GM12878 (cell line): ENCODE results near the gene NOP16. TPM values are rescaled to one million over a fixed set of nuclear protein-coding genes. Genes with fewer than 3 reads are reported as not detected.

Experiments used
- ATAC-seq: fragments of 200-7000 bp; cut with Tn5 transposase; 3 replicates; pipeline ENCODE4 v1.9.1; 2020; ENCODE audit warnings: mild to moderate bottlenecking, moderate library complexity
- BruUV-seq: library from RNA; stranded (reverse); fragments of 400-500 nt; replicated peaks from 2 replicates; lab custom pipeline; 2021; lab: Mats Ljungman, UMichigan
- CTCF ChIA-PET: fragments of 300-600 bp; sonication (Branson Sonifier 250); formaldehyde crosslinking; extraction: SDS; loops from one replicate; lab custom pipeline; 2021; ENCODE audit warnings: inconsistent platforms; lab: Yijun Ruan, JAX
- POLR2A ChIA-PET: fragments of 350-600 bp; formaldehyde crosslinking; extraction: SDS; loops from one replicate; lab custom pipeline; 2021; ENCODE audit warnings: inconsistent platforms; lab: Charles Lee
- RAD21 ChIA-PET: fragments of 300-600 bp; sonication (Branson Sonifier 250); formaldehyde crosslinking; loops from one replicate; lab custom pipeline; 2023; ENCODE audit warnings: antibody characterized with exemption; ENCODE audit not compliant: unreplicated experiment; lab: Charles Lee
- SMC1A ChIA-PET: fragments of 300-600 bp; sonication (Branson Sonifier 250); formaldehyde crosslinking; loops from one replicate; lab custom pipeline; 2023; ENCODE audit not compliant: unreplicated experiment, uncharacterized antibody; lab: Charles Lee
- DNase-seq: peaks from one replicate; pipeline ENCODE4 v3.0.0-alpha.2; 2011; ENCODE audit warnings: low read depth, low spot score
- FAIRE-seq: peaks from 3 replicates; lab custom pipeline; 2011; peaks lifted over from hg19 to GRCh38; lab: Jason Lieb, UNC
- H2AFZ ChIP-seq: 2 replicates; pipeline ENCODE4 v1.6.0; 2011; ENCODE audit warnings: low read depth, low read length, control low read depth; ENCODE audit not compliant: control insufficient read depth
- H3K27ac ChIP-seq: 2 replicates; pipeline ENCODE4 v1.5.1; 2011; ENCODE audit warnings: control low read depth; ENCODE audit not compliant: control insufficient read depth, insufficient read depth
- H3K27me3 ChIP-seq, 2 experiments: replicated peaks in 1 of 2; 2 replicates each; pipeline versions ENCODE4 v1.6.0 to v1.6.1; 2011; ENCODE audit warnings: low read length in 1 of 2; ENCODE audit not compliant: control insufficient read depth in 2 of 2, insufficient read depth in 2 of 2
- H3K36me3 ChIP-seq, 2 experiments: 2 replicates each; pipeline ENCODE4 v1.5.1; 2011; ENCODE audit warnings: low read length in 1 of 2; ENCODE audit not compliant: control insufficient read depth in 2 of 2, insufficient read depth in 2 of 2
- H3K4me1 ChIP-seq: 2 replicates; pipeline ENCODE4 v1.6.1; 2011; ENCODE audit warnings: mild to moderate bottlenecking, low read length, moderate library complexity, mixed read lengths; ENCODE audit not compliant: control insufficient read depth, insufficient read depth
- H3K4me2 ChIP-seq: 2 replicates; pipeline ENCODE4 v1.6.0; 2011; ENCODE audit warnings: control low read depth; ENCODE audit not compliant: control insufficient read depth, insufficient read depth
- H3K4me3 ChIP-seq: fragments of 200-600 bp; sonication (generic); 2 replicates; pipeline ENCODE4 v1.5.1; 2016
- H3K79me2 ChIP-seq: 2 replicates; pipeline ENCODE4 v1.6.0; 2011; ENCODE audit warnings: low read length; ENCODE audit not compliant: control insufficient read depth, insufficient read depth
- H3K9ac ChIP-seq: 2 replicates; pipeline ENCODE4 v1.8.0; 2011; ENCODE audit warnings: low read length, control low read depth, mixed read lengths; ENCODE audit not compliant: control insufficient read depth, insufficient read depth
- H3K9me3 ChIP-seq: replicated peaks from 3 replicates; pipeline ENCODE4 v1.5.1; 2011; ENCODE audit warnings: mild to moderate bottlenecking, low read length; ENCODE audit not compliant: control insufficient read depth, insufficient read depth
- H4K20me1 ChIP-seq: 2 replicates; pipeline ENCODE4 v1.6.0; 2011; ENCODE audit not compliant: control insufficient read depth, insufficient read depth
- BACH1 ChIP-seq: fragments of 450-650 bp; IDR thresholded peaks from 2 replicates; pipeline ENCODE4 v1.6.1; 2017; ENCODE audit warnings: mild to moderate bottlenecking, borderline replicate concordance
- BMI1 ChIP-seq: fragments of 450-650 bp; IDR thresholded peaks from 2 replicates; pipeline ENCODE4 v1.6.1; 2016; ENCODE audit warnings: mild to moderate bottlenecking, moderate library complexity, borderline replicate concordance
- DPF2 ChIP-seq: fragments of 450-650 bp; IDR thresholded peaks from 2 replicates; pipeline ENCODE4 v1.6.1; 2017; ENCODE audit warnings: mild to moderate bottlenecking
- E4F1 ChIP-seq: fragments of 450-650 bp; IDR thresholded peaks from 2 replicates; pipeline ENCODE4 v1.6.1; 2018; ENCODE audit warnings: borderline replicate concordance, mild to moderate bottlenecking; ENCODE audit not compliant: partially characterized antibody
- EZH2 ChIP-seq: IDR thresholded peaks from 2 replicates; pipeline ENCODE4 v1.6.1; 2012; ENCODE audit warnings: low read depth, mild to moderate bottlenecking, control low read depth, inconsistent platforms, low read length, borderline replicate concordance; ENCODE audit not compliant: control insufficient read depth
- IRF4 ChIP-seq: IDR thresholded peaks from 2 replicates; pipeline ENCODE4 v1.6.1; 2011; ENCODE audit warnings: low read depth, low read length
- MLLT1 ChIP-seq: fragments of 450-650 bp; IDR thresholded peaks from 2 replicates; pipeline ENCODE4 v1.6.1; 2016; ENCODE audit warnings: mild to moderate bottlenecking
- NR2C2 ChIP-seq: IDR thresholded peaks from 2 replicates; pipeline ENCODE4 v1.6.1; 2011; ENCODE audit warnings: borderline replicate concordance, low read depth; ENCODE audit not compliant: control insufficient read depth, insufficient read length
- SMAD5 ChIP-seq: IDR thresholded peaks from 2 replicates; pipeline ENCODE4 v1.6.1; 2016; ENCODE audit warnings: antibody characterized with exemption, low read depth
- TARDBP ChIP-seq: IDR thresholded peaks from 2 replicates; pipeline ENCODE4 v1.6.1; 2016; ENCODE audit warnings: borderline replicate concordance
- TCF3 ChIP-seq: IDR thresholded peaks from 2 replicates; pipeline ENCODE4 v1.6.1; 2012; ENCODE audit warnings: low read depth, mild to moderate bottlenecking, low read length, borderline replicate concordance; ENCODE audit not compliant: insufficient read depth
- YY1 ChIP-seq: IDR thresholded peaks from 2 replicates; pipeline ENCODE4 v1.6.1; 2011; ENCODE audit warnings: low read depth, mild to moderate bottlenecking, low read length
- ZNF687 ChIP-seq: fragments of 450-650 bp; IDR thresholded peaks from 2 replicates; pipeline ENCODE4 v1.6.1; 2017; ENCODE audit warnings: mild to moderate bottlenecking, moderate library complexity
- WGBS: methylation state at CpG from one replicate; pipeline ENCODE4 v1.1.6; 2016; ENCODE audit warnings: low lambda C conversion rate; ENCODE audit not compliant: insufficient replicate concordance, insufficient coverage; ENCODE audit errors: missing lambda C conversion rate; 5-methylcytosine and 5-hydroxymethylcytosine counted together
- in situ Hi-C: fragments of 300-500 bp; cut with MboI; formaldehyde crosslinking; loops from 9 replicates; pipeline ENCODE4 v1.14.3; 2018; ENCODE audit warnings: mixed read lengths
- intact Hi-C: fragments of 100-400 bp; cut with micrococcal nuclease; formaldehyde crosslinking; loops from one replicate; pipeline ENCODE4 v1.14.2; 2022; ENCODE audit not compliant: unreplicated experiment
- polyA plus RNA-seq, 11 experiments: library from polyadenylated mRNA; depleted of rRNA in 4 of 11; unstranded in 6 of 11; stranded (reverse) in 5 of 11; fragments of >200 nt; fragmentation: Nextera tagmentation in 4 of 11; fragmentation: Illumina TruSeq in 1 of 11; extraction: Ambion mirVana in 4 of 11; extraction: Trizol in 1 of 11; gene quantifications; 1 replicate in 1 of 11; 2 replicates in 10 of 11; pipeline versions ENCODE4 v1.2.1 to v1.2.3, GENCODE V29; 2011 to 2016; ENCODE audit warnings: inconsistent platforms in 2 of 11, missing spikeins in 2 of 11, low read depth in 1 of 11
- total RNA-seq, 4 experiments: library from RNA; depleted of rRNA in 3 of 4; stranded (reverse); fragments of >200 nt in 3 of 4; fragmentation: Illumina TruSeq in 1 of 4; extraction: Trizol in 1 of 4; gene quantifications; 2 replicates each; pipeline versions ENCODE4 v1.2.1 to v1.2.3, GENCODE V29; 2013 to 2021

The NOP16 gene
- total and polyA plus RNA-seq, 10 of the 15 experiments (the other 5 are each of a cell fraction or from before 2014, with no cell fraction given): 50.3 to 276 (median 116) TPM

GRCh38 chr5:176389135-176390123 is 1.0 kb upstream of the NOP16 start:
- H3K4me2 ChIP-seq: peak overlapping the region; percentile 94
- peak overlapping the region; percentile 87 for H3K9ac ChIP-seq
- peaks cover 50% of the 10 kb centered on the region for H3K79me2 ChIP-seq
- ChIA-PET POLR2A (interaction anchor here (0.6 to 2.1 kb wide), 6 partner anchors 10 to 146 kb away, joined by 3 to 7 read pairs (median 3); no protein-coding TSS in a partner anchor), RAD21 (interaction anchor here (1.5 to 1.6 kb wide), 2 partner anchors 28 to 148 kb away, joined by 5 to 6 read pairs; partner anchors contain the start of genes KIAA1191 and RNF44), CTCF (interaction anchor here (1.8 kb wide), 1 partner anchor 59 kb away, joined by 8 read pairs; the partner anchor contains the start of gene FAF2), SMC1A (interaction anchor here (1.0 kb wide), 1 partner anchor 27 kb away, joined by 3 read pairs; no protein-coding TSS in a partner anchor)
- ATAC-seq: peak; percentile 67
- DNase-seq: no peak
- peaks cover 11 to 21% of the 10 kb centered on the region in 2 experiments for H3K36me3 ChIP-seq
- in situ Hi-C loops (no loop called here), intact Hi-C loops (loop anchor here (2.0 to 10.0 kb wide), 4 partner anchors 29 to 152 kb away; partner anchors contain the start of genes FAF2, KIAA1191, RNF44 and SIMC1)
- H3K4me1 ChIP-seq: peaks cover 11% of the 10 kb centered on the region
- TSS peak; percentile 99 for BruUV-seq
- peak overlapping the region; percentile 65 for H2AFZ ChIP-seq
- peaks cover 3% of the 10 kb centered on the region; the same call in 1 of the 2 replicates for H4K20me1 ChIP-seq
- no peaks in the 10 kb centered on the region for H3K9me3 ChIP-seq
- H3K27ac ChIP-seq: peak overlapping the region; percentile 97
- peak overlapping the region; percentile 90 for H3K4me3 ChIP-seq
- WGBS: 27% methylated on average over 36 of the region's 41 CpGs
- no peak for FAIRE-seq
- no peaks in the 10 kb centered on the region for H3K27me3 ChIP-seq
- no peak for TF ChIP-seq NR2C2
- 0 out of 2 replicates have a peak, but pooled peaks have one; percentile 28 for TF ChIP-seq DPF2
- no peak for TF ChIP-seq TARDBP
- peak; percentile 42 for TF ChIP-seq E4F1
- TF ChIP-seq YY1: peak; percentile 94
- peak; percentile 65; the same call in 1 of the 2 replicates for TF ChIP-seq BACH1
- peak; percentile 54; the same call in 1 of the 2 replicates for TF ChIP-seq SMAD5
- TF ChIP-seq BMI1: 0 out of 2 replicates have a peak, but pooled peaks have one; percentile 28
- no peak for TF ChIP-seq EZH2
- TF ChIP-seq IRF4: no peak
- TF ChIP-seq MLLT1: peak; percentile 48
- 0 out of 2 replicates have a peak, but pooled peaks have one; percentile 11 for TF ChIP-seq TCF3
- TF ChIP-seq ZNF687: 0 out of 2 replicates have a peak, but pooled peaks have one; percentile 4
